Measurements from ENCODE around the gene RHOV. TPM values are rescaled to one million over a fixed set of nuclear protein-coding genes. Genes with fewer than 3 reads are reported as not detected.
A peak's percentile ranks its signal among the peaks of the same experiment; 100 is the strongest.

Gene RHOV
- total and polyA plus RNA-seq, 10 of the 15 experiments (the other 5 are each of a cell fraction or from before 2014, with no cell fraction given): 0.24 to 39.3 (median 9.3) TPM

DNA sequence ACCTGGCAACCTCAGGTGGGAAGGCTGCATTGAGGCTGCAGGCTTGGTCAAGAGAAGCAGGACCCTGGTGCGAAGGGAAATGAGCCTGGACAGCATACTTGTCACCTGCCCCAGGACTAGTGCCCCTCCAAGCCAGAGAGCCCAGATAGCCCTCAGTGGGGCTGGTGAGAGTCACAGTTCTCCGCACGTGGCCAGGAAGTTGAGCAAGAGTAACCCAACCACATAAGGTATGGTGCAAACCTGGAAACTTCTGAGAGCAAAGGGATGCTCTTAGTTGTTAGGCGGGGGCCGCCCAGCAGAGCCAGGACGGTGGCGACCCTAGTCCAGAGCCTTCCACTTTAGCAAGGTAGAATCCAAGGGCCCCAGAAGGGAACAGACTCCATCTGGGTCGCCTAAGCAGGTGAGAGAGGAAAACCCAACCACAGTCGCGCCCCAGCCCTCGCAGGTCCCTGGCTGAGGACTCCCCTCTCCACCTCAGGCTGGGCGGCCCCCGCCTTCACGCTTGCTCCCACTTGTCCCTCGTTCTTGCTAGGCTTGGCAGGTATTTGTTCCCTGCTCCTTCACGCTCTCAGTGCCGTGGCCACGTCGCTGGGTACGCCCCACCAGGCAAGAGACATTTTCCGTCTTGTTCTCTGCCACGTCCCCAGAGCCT, 19.1 kb upstream of the RHOV start:
- Histone ChIP-seq H3K36me3 (ENCODE audit: control insufficient read depth in 2 of 2, insufficient read depth in 2 of 2, low read length in 1 of 2) (no peaks in the 10 kb centered on the region; a peak in 1 of 4 replicates), H2AFZ (ENCODE audit: control insufficient read depth, low read depth, low read length) (peak overlapping the region; percentile 79), H3K27me3 (replicated peaks in 1 of 2; ENCODE audit: control insufficient read depth in 2 of 2, insufficient read depth in 2 of 2, low read length in 1 of 2) (no peaks in the 10 kb centered on the region), H3K4me3 (no peak overlapping the region), H3K79me2 (ENCODE audit: control insufficient read depth, insufficient read depth, low read length) (peaks cover 20% of the 10 kb centered on the region), H4K20me1 (ENCODE audit: control insufficient read depth, insufficient read depth) (no peaks in the 10 kb centered on the region), H3K9me3 (replicated peaks; ENCODE audit: control insufficient read depth, insufficient read depth, low read length) (no peaks in the 10 kb centered on the region), H3K4me1 (ENCODE audit: control insufficient read depth, insufficient read depth, low read length) (peaks cover 21% of the 10 kb centered on the region), H3K27ac (ENCODE audit: control insufficient read depth, insufficient read depth) (no peak overlapping the region), H3K4me2 (ENCODE audit: control insufficient read depth, insufficient read depth) (no peak overlapping the region), H3K9ac (ENCODE audit: control insufficient read depth, insufficient read depth, low read length) (no peak overlapping the region)
- POLR2A ChIA-PET: interaction anchor here (1.1 to 5.7 kb wide), 4 partner anchors 21 to 186 kb away, joined by 4 to 220 read pairs (median 32); partner anchors contain the start of gene RHOV
- in situ Hi-C loops (cut with MboI) (loop anchor here (5.0 kb wide), 1 partner anchor 36 kb away; no protein-coding TSS in a partner anchor), intact Hi-C loops (cut with micrococcal nuclease; ENCODE audit: unreplicated experiment) (loop anchor here (5.0 kb wide), 2 partner anchors 141 to 196 kb away; partner anchors contain the start of gene RAD51)
- CTCF ChIA-PET: interaction anchor here (0.7 to 5.5 kb wide), 16 partner anchors 12 to 199 kb away, joined by 3 to 95 read pairs (median 12); partner anchors contain the start of genes DNAJC17, RAD51, RHOV and SPINT1
- no peak for DNase-seq (ENCODE audit: low read depth, low spot score)
- SMC1A ChIA-PET (ENCODE audit: uncharacterized antibody, unreplicated experiment): interaction anchor here (0.8 to 13.4 kb wide), 11 partner anchors 10 to 213 kb away, joined by 3 to 454 read pairs (median 12); partner anchors contain the start of gene RHOV
- TF ChIP-seq NR2C1 (IDR thresholded peaks at IDR 0.05) (no peak), PAX8 (IDR thresholded peaks at IDR 0.05) (no peak), ZNF274 (IDR thresholded peaks at IDR 0.05; ENCODE audit: insufficient read depth, insufficient read length) (no peak), SRF (IDR thresholded peaks at IDR 0.05; ENCODE audit: low read depth in 2 of 2, low read length in 2 of 2) (no peak), BRCA1 (IDR thresholded peaks at IDR 0.05; ENCODE audit: low read depth, low read length) (no peak), JUNB (IDR thresholded peaks at IDR 0.05) (no peak), ATF7 (IDR thresholded peaks at IDR 0.05; ENCODE audit: low read depth) (no peak), ASH2L (IDR thresholded peaks at IDR 0.05; ENCODE audit: borderline replicate concordance, low read depth) (no peak)
- TF ChIP-seq, protein P1, sequence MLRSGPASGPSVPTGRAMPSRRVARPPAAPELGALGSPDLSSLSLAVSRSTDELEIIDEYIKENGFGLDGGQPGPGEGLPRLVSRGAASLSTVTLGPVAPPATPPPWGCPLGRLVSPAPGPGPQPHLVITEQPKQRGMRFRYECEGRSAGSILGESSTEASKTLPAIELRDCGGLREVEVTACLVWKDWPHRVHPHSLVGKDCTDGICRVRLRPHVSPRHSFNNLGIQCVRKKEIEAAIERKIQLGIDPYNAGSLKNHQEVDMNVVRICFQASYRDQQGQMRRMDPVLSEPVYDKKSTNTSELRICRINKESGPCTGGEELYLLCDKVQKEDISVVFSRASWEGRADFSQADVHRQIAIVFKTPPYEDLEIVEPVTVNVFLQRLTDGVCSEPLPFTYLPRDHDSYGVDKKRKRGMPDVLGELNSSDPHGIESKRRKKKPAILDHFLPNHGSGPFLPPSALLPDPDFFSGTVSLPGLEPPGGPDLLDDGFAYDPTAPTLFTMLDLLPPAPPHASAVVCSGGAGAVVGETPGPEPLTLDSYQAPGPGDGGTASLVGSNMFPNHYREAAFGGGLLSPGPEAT (IDR thresholded peaks at IDR 0.05; ENCODE audit: low read depth): no peak
- TF ChIP-seq, protein P2, sequence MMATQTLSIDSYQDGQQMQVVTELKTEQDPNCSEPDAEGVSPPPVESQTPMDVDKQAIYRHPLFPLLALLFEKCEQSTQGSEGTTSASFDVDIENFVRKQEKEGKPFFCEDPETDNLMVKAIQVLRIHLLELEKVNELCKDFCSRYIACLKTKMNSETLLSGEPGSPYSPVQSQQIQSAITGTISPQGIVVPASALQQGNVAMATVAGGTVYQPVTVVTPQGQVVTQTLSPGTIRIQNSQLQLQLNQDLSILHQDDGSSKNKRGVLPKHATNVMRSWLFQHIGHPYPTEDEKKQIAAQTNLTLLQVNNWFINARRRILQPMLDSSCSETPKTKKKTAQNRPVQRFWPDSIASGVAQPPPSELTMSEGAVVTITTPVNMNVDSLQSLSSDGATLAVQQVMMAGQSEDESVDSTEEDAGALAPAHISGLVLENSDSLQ (IDR thresholded peaks at IDR 0.05): no peak
- TF ChIP-seq, protein P3, sequence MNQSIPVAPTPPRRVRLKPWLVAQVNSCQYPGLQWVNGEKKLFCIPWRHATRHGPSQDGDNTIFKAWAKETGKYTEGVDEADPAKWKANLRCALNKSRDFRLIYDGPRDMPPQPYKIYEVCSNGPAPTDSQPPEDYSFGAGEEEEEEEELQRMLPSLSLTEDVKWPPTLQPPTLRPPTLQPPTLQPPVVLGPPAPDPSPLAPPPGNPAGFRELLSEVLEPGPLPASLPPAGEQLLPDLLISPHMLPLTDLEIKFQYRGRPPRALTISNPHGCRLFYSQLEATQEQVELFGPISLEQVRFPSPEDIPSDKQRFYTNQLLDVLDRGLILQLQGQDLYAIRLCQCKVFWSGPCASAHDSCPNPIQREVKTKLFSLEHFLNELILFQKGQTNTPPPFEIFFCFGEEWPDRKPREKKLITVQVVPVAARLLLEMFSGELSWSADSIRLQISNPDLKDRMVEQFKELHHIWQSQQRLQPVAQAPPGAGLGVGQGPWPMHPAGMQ (IDR thresholded peaks at IDR 0.05; ENCODE audit: borderline replicate concordance): no peak
- TF ChIP-seq, protein P4, sequence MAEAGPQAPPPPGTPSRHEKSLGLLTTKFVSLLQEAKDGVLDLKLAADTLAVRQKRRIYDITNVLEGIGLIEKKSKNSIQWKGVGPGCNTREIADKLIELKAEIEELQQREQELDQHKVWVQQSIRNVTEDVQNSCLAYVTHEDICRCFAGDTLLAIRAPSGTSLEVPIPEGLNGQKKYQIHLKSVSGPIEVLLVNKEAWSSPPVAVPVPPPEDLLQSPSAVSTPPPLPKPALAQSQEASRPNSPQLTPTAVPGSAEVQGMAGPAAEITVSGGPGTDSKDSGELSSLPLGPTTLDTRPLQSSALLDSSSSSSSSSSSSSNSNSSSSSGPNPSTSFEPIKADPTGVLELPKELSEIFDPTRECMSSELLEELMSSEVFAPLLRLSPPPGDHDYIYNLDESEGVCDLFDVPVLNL (IDR thresholded peaks at IDR 0.05; ENCODE audit: low read depth, low read length): no peak
- 63% methylated on average over 22 of the region's 22 CpGs for WGBS (ENCODE audit: insufficient coverage, insufficient replicate concordance, low lambda C conversion rate, missing lambda C conversion rate)
- FAIRE-seq: no peak
- RAD21 ChIA-PET (ENCODE audit: unreplicated experiment): interaction anchor here (0.8 to 14.9 kb wide), 19 partner anchors 9 to 304 kb away, joined by 3 to 551 read pairs (median 10); partner anchors contain the start of genes DNAJC17, RAD51, RHOV and ZFYVE19
- no peak for ATAC-seq
- no TSS peak for BruUV-seq (replicated peaks)
